Panc1 (cell line): ENCODE data around the gene RAB21. TPM values are rescaled to one million over a fixed set of nuclear protein-coding genes. Genes with fewer than 3 reads are reported as not detected.

Source experiments
- ATAC-seq: fragments of 200-7000 bp; cut with Tn5 transposase; 2 replicates; pipeline ENCODE4 v1.9.1; 2020; ENCODE audit warnings: mild to moderate bottlenecking, moderate library complexity
- BruUV-seq: library from RNA; stranded (reverse); fragments of 400-500 nt; replicated peaks from 2 replicates; lab custom pipeline; 2021; lab: Mats Ljungman, UMichigan
- CTCF ChIA-PET: fragments of 300-600 bp; sonication (Branson Sonifier 250); formaldehyde crosslinking; loops from one replicate; lab custom pipeline; 2022; ENCODE audit warnings: antibody characterized with exemption; lab: Charles Lee
- POLR2A ChIA-PET: fragments of 300-600 bp; sonication (Branson Sonifier 250); formaldehyde crosslinking; loops from one replicate; lab custom pipeline; 2022; ENCODE audit warnings: antibody characterized with exemption; lab: Charles Lee
- DNase-seq: peaks from one replicate; pipeline ENCODE4 v3.0.0-alpha.2; 2010; ENCODE audit warnings: low read depth, low spot score
- H3K27ac ChIP-seq: 2 replicates; pipeline ENCODE4 v1.5.1; 2011; ENCODE audit warnings: mild to moderate bottlenecking, low read length, inconsistent platforms
- H3K27me3 ChIP-seq: fragments of 200-500 bp; sonication (Bioruptor generic); 2 replicates; pipeline ENCODE4 v1.6.0; 2014; ENCODE audit warnings: low read length, inconsistent platforms; ENCODE audit not compliant: control insufficient read depth, insufficient read depth
- H3K36me3 ChIP-seq: fragments of 200-500 bp; sonication (Bioruptor generic); 2 replicates; pipeline ENCODE4 v1.5.1; 2014; ENCODE audit warnings: inconsistent platforms, mild to moderate bottlenecking, low read length, moderate library complexity; ENCODE audit not compliant: control insufficient read depth, insufficient read depth
- H3K4me1 ChIP-seq: 2 replicates; pipeline ENCODE4 v1.5.1; 2011; ENCODE audit warnings: inconsistent platforms, mild to moderate bottlenecking, low read length, moderate library complexity; ENCODE audit not compliant: control insufficient read depth, insufficient read depth
- H3K4me3 ChIP-seq, 2 experiments: 2 replicates each; pipeline ENCODE4 v1.5.1; 2011 to 2012; ENCODE audit warnings: low read depth in 2 of 2, low read length in 2 of 2, mild to moderate bottlenecking in 2 of 2, inconsistent platforms in 1 of 2, moderate library complexity in 1 of 2
- H3K9me3 ChIP-seq: fragments of 200-500 bp; sonication (Bioruptor generic); 2 replicates; pipeline ENCODE4 v1.5.1; 2014; ENCODE audit warnings: low read depth, mild to moderate bottlenecking, inconsistent platforms, low read length, moderate library complexity; ENCODE audit not compliant: control insufficient read depth, insufficient read depth
- POLR2AphosphoS5 ChIP-seq: IDR thresholded peaks from 2 replicates; pipeline ENCODE4 v1.6.1; 2012; ENCODE audit warnings: mild to moderate bottlenecking, low read depth, low read length, moderate library complexity
- SIN3A ChIP-seq: IDR thresholded peaks from 2 replicates; pipeline ENCODE4 v1.6.1; 2012; ENCODE audit warnings: low read depth, mild to moderate bottlenecking, low read length, moderate library complexity, borderline replicate concordance; ENCODE audit not compliant: insufficient read depth
- TCF7L2 ChIP-seq: IDR thresholded peaks from 2 replicates; pipeline ENCODE4 v1.6.1; 2011; ENCODE audit warnings: mild to moderate bottlenecking, low read depth, low read length, inconsistent platforms
- in situ Hi-C: cut with HindIII; loops from 2 replicates; pipeline ENCODE4 v1.10.0; 2016; ENCODE audit warnings: low sequenced_read_pairs, low pct_unique_long_range_greater_than_20kb
- intact Hi-C: fragments of 100-400 bp; cut with micrococcal nuclease; formaldehyde crosslinking; loops from one replicate; pipeline ENCODE4 v1.10.0; 2022; ENCODE audit not compliant: unreplicated experiment
- total RNA-seq: library from RNA; stranded (reverse); gene quantifications from one replicate; pipeline ENCODE4 v1.2.1, GENCODE V29; 2021; ENCODE audit not compliant: unreplicated experiment
- TF ChIP-seq, protein P1 (sequence below), 2 experiments: IDR thresholded peaks; 2 replicates each; pipeline ENCODE4 v1.6.1; 2011 to 2012; ENCODE audit warnings: low read depth in 2 of 2, control low read depth in 1 of 2, low read length in 1 of 2, mild to moderate bottlenecking in 1 of 2, moderate library complexity in 1 of 2; ENCODE audit not compliant: insufficient read depth in 1 of 2
- TF ChIP-seq, protein P2 (sequence below): fragments of 450-650 bp; IDR thresholded peaks from 2 replicates; pipeline ENCODE4 v1.5.1; 2017; ENCODE audit warnings: mild to moderate bottlenecking

The RAB21 gene
- total RNA-seq, 1 experiment from 2014 or later: 57.2 TPM

DNA sequence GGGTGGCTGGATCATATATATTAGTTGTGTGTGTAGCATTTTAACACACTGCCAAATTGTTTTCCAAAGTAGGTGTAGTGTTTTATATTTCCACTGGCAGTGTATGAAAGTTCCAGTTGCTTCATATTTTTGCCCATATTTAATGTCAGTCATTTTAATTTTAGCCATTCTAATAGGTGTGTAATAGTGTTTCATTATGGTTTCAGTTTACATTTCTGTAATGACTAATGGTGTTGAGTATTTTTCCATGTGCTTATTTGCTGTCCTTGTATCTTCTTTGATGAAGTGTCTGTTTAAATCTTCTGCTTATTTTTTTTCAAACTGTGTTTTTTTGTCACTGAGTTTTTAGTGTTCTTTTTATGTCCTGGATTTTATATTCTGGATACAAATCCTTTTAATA, 93.5 kb downstream of the RAB21 start:
- TF ChIP-seq, protein P1, sequence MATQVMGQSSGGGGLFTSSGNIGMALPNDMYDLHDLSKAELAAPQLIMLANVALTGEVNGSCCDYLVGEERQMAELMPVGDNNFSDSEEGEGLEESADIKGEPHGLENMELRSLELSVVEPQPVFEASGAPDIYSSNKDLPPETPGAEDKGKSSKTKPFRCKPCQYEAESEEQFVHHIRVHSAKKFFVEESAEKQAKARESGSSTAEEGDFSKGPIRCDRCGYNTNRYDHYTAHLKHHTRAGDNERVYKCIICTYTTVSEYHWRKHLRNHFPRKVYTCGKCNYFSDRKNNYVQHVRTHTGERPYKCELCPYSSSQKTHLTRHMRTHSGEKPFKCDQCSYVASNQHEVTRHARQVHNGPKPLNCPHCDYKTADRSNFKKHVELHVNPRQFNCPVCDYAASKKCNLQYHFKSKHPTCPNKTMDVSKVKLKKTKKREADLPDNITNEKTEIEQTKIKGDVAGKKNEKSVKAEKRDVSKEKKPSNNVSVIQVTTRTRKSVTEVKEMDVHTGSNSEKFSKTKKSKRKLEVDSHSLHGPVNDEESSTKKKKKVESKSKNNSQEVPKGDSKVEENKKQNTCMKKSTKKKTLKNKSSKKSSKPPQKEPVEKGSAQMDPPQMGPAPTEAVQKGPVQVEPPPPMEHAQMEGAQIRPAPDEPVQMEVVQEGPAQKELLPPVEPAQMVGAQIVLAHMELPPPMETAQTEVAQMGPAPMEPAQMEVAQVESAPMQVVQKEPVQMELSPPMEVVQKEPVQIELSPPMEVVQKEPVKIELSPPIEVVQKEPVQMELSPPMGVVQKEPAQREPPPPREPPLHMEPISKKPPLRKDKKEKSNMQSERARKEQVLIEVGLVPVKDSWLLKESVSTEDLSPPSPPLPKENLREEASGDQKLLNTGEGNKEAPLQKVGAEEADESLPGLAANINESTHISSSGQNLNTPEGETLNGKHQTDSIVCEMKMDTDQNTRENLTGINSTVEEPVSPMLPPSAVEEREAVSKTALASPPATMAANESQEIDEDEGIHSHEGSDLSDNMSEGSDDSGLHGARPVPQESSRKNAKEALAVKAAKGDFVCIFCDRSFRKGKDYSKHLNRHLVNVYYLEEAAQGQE (IDR thresholded peaks at IDR 0.05; ENCODE audit: insufficient read depth in 1 of 2, low read depth in 2 of 2, low read length in 1 of 2): no peak
- TF ChIP-seq, protein P2, sequence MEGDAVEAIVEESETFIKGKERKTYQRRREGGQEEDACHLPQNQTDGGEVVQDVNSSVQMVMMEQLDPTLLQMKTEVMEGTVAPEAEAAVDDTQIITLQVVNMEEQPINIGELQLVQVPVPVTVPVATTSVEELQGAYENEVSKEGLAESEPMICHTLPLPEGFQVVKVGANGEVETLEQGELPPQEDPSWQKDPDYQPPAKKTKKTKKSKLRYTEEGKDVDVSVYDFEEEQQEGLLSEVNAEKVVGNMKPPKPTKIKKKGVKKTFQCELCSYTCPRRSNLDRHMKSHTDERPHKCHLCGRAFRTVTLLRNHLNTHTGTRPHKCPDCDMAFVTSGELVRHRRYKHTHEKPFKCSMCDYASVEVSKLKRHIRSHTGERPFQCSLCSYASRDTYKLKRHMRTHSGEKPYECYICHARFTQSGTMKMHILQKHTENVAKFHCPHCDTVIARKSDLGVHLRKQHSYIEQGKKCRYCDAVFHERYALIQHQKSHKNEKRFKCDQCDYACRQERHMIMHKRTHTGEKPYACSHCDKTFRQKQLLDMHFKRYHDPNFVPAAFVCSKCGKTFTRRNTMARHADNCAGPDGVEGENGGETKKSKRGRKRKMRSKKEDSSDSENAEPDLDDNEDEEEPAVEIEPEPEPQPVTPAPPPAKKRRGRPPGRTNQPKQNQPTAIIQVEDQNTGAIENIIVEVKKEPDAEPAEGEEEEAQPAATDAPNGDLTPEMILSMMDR: no peak
- TF ChIP-seq POLR2AphosphoS5 (no peak), TCF7L2 (no peak), SIN3A (no peak)
- ChIA-PET POLR2A (no interaction called here), CTCF (no interaction called here)
- H3K9me3 ChIP-seq: no peaks in the 10 kb centered on the region
- ATAC-seq (no peak), DNase-seq (no peak)
- intact Hi-C loops (loop anchor here (5.0 kb wide), 1 partner anchor 66 kb away; no protein-coding TSS in a partner anchor), in situ Hi-C loops (no loop called here)
- BruUV-seq: no TSS peak
- H3K27ac ChIP-seq: no peak overlapping the region
- no peak overlapping the region for H3K4me3 ChIP-seq
- H3K36me3 ChIP-seq: no peaks in the 10 kb centered on the region
- peaks cover 9% of the 10 kb centered on the region; the same call in 1 of the 2 replicates for H3K4me1 ChIP-seq
- no peaks in the 10 kb centered on the region for H3K27me3 ChIP-seq

DNA sequence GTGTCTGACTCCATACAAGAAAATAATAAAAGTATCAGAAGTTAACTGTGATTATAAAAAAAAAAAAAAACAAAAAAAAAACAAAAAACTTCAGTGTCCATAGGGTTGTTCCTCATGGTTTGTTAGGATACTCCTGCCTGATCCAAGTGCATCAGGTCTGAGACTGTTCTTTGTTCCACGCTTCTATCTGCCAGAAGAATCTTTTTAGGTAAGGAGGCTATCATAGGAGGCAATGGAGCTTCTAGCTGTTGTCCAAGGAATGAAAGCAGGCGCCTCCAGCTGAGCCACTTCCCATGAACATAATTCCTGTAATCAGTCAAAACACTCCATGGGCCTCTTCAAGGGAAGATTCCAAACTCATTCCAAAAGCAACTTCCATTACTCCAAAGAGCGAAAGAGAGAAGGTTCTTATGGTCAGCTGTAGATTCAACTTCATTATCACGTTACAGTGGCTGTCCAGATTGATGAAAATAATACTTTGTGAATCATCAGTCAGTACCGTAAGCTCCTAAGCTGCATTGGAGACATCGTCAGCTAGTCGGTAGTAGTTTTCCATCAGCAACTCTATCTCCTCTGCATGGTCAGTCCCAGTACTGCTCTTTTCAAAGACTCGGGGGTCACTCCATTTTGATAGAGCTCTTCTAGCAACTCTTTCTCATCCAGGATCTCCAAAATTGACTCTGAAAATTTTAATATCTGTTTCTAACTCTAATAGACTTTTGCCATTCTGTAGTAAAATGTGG, 94.6 kb downstream of the RAB21 start:
- POLR2A ChIA-PET: no interaction called here

More for the DNA sequence above, 94.6 kb downstream of the RAB21 start:
- Histone ChIP-seq H3K4me3 (no peak overlapping the region), H3K36me3 (no peaks in the 10 kb centered on the region), H3K4me1 (peaks cover 9% of the 10 kb centered on the region; the same call in 1 of the 2 replicates), H3K27ac (no peak overlapping the region), H3K9me3 (no peaks in the 10 kb centered on the region), H3K27me3 (no peaks in the 10 kb centered on the region)
- CTCF ChIA-PET: no interaction called here
- ATAC-seq (no peak), DNase-seq (no peak)
- no TSS peak for BruUV-seq
- TF ChIP-seq, protein P2: no peak
- TF ChIP-seq TCF7L2 (no peak), SIN3A (no peak), POLR2AphosphoS5 (no peak)
- TF ChIP-seq, protein P1 (IDR thresholded peaks at IDR 0.05; ENCODE audit: insufficient read depth in 1 of 2, low read depth in 2 of 2, low read length in 1 of 2): no peak
- in situ Hi-C loops: no loop called here
- intact Hi-C loops: loop anchor here (5.0 kb wide), 1 partner anchor 67 kb away; no protein-coding TSS in a partner anchor
